ENCODE data around the gene MLXIPL. TPM values are rescaled to one million over a fixed set of nuclear protein-coding genes. Genes with fewer than 3 reads are reported as not detected.

MLXIPL gene
- total RNA-seq, 3 donors from 2014 or later = 10.4 to 109 (median 21.3) TPM

DNA sequence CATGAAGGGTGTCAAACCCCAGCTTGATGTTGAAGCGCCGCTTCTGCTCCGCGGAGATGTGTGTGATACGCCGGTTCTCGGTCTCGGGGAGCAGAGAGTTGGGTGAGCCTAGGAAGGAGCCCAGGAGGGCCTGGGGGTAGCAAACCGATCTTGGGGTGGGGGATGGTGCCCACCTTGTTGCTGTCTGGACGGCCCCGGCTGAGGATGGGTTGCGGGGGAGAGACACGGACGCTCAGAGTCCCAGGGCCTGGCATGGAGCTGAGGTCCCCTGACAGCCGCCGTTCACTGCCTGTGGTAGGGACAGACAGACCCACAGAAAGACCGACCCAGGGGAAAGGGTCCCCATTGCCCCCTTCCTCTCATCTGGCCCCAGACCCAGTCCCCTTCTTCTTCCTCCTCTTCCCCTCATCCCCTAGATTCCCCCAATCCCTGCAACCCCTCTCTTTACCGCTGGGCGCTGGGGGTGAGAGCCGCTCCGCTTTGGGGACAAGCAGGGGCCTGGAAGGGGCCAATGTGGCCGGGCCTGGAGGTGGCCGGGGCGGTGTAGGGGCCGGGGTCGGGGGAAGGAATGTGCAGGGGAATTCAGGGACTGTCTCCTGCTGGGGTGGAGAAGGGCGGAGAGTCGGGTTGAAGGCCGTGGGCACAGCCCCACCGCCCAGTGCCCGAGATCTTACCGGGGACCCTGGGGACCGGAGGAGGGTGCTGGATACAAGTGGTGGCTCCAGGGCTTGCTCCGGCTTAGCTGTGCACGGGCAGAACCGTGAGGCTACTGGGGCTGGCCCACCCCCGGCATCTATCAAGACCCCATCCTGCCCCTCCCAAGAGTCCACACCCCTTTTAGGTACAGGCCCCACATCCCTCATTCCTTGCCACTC, 27.9 kb downstream of the MLXIPL start:
- Histone ChIP-seq H3K4me1 (no peaks in the 10 kb centered on the region), H3K36me3 (no peaks in the 10 kb centered on the region), H3K27ac (no peak overlapping the region), H3K9me3 (no peaks in the 10 kb centered on the region), H3K27me3 (peaks cover 0 to 11% of the 10 kb centered on the region in 2 donors), H3K4me3 (no peak overlapping the region)
- no peak for DNase-seq (ENCODE audit: low spot score in 2 of 2)
- no peak for TF ChIP-seq POLR2AphosphoS5 (IDR thresholded peaks at IDR 0.05)
- TF ChIP-seq POLR2A (IDR thresholded peaks at IDR 0.05) = no peak
- TF ChIP-seq, protein P1, sequence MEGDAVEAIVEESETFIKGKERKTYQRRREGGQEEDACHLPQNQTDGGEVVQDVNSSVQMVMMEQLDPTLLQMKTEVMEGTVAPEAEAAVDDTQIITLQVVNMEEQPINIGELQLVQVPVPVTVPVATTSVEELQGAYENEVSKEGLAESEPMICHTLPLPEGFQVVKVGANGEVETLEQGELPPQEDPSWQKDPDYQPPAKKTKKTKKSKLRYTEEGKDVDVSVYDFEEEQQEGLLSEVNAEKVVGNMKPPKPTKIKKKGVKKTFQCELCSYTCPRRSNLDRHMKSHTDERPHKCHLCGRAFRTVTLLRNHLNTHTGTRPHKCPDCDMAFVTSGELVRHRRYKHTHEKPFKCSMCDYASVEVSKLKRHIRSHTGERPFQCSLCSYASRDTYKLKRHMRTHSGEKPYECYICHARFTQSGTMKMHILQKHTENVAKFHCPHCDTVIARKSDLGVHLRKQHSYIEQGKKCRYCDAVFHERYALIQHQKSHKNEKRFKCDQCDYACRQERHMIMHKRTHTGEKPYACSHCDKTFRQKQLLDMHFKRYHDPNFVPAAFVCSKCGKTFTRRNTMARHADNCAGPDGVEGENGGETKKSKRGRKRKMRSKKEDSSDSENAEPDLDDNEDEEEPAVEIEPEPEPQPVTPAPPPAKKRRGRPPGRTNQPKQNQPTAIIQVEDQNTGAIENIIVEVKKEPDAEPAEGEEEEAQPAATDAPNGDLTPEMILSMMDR (IDR thresholded peaks at IDR 0.05) = no peak
- intact Hi-C loops (cut with DNase I; ENCODE audit: low total_unique reads) = no loop called here

GRCh38 chr7:73595358-73595757, 29.0 kb downstream of the MLXIPL start:
- Histone ChIP-seq H3K36me3 (no peaks in the 10 kb centered on the region), H3K9me3 (no peaks in the 10 kb centered on the region), H3K27ac (no peak overlapping the region), H3K27me3 (peaks cover 0 to 11% of the 10 kb centered on the region in 2 donors), H3K4me3 (no peak overlapping the region), H3K4me1 (no peaks in the 10 kb centered on the region)
- TF ChIP-seq, protein P1 (IDR thresholded peaks at IDR 0.05) = no peak
- no peak for TF ChIP-seq POLR2AphosphoS5 (IDR thresholded peaks at IDR 0.05)
- TF ChIP-seq POLR2A (IDR thresholded peaks at IDR 0.05) = no peak
- intact Hi-C loops (cut with DNase I; ENCODE audit: low total_unique reads) = no loop called here
- no peak for DNase-seq (ENCODE audit: low spot score in 2 of 2)

GRCh38 chr7:73593207-73594045, 30.9 kb downstream of the MLXIPL start:
- DNase-seq (ENCODE audit: low spot score in 2 of 2) = no peak
- TF ChIP-seq, protein P1 (IDR thresholded peaks at IDR 0.05) = no peak
- TF ChIP-seq POLR2A (IDR thresholded peaks at IDR 0.05) = no peak
- TF ChIP-seq POLR2AphosphoS5 (IDR thresholded peaks at IDR 0.05) = no peak
- intact Hi-C loops (cut with DNase I; ENCODE audit: low total_unique reads) = no loop called here
- no peaks in the 10 kb centered on the region for H3K9me3 ChIP-seq
- peaks cover 0 to 11% of the 10 kb centered on the region in 2 donors for H3K27me3 ChIP-seq
- no peaks in the 10 kb centered on the region for H3K36me3 ChIP-seq
- H3K4me3 ChIP-seq = no peak overlapping the region
- no peak overlapping the region for H3K27ac ChIP-seq
- H3K4me1 ChIP-seq = no peaks in the 10 kb centered on the region

GRCh38 chr7:73586911-73587310, 37.4 kb downstream of the MLXIPL start:
- no peaks in the 10 kb centered on the region for H3K36me3 ChIP-seq
- DNase-seq (ENCODE audit: low spot score in 2 of 2) = no peak
- H3K9me3 ChIP-seq = no peaks in the 10 kb centered on the region
- no peak overlapping the region for H3K4me3 ChIP-seq
- intact Hi-C loops (cut with DNase I; ENCODE audit: low total_unique reads) = no loop called here
- H3K27me3 ChIP-seq = no peaks in the 10 kb centered on the region
- peak overlapping the region; percentile 52 to 79 for H3K27ac ChIP-seq
- H3K4me1 ChIP-seq = no peaks in the 10 kb centered on the region
- TF ChIP-seq POLR2A (IDR thresholded peaks at IDR 0.05) (no peak), POLR2AphosphoS5 (IDR thresholded peaks at IDR 0.05) (no peak)
- TF ChIP-seq, protein P1 (IDR thresholded peaks at IDR 0.05) = no peak

DNA sequence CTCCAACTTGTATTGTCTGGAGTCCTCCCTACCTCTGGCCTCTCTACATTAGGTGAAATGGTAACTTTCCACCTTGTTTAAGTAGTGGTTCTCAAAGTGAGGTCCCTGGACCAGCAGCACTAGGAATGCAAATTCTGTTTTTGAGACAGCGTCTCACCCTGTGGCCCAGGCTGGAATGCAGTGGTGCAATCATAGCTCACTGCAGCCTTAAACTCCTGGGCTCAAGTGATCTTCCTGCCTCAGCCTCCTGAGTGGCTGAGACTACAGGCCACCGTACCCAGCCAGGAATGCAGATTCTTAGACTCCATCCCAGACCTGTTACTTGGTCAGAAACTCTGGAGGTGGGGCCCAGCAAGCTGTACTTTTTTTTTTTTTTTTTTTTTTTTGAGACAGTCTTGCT, 39.1 kb downstream of the MLXIPL start:
- Histone ChIP-seq H3K4me1 (no peaks in the 10 kb centered on the region), H3K27me3 (no peaks in the 10 kb centered on the region), H3K9me3 (no peaks in the 10 kb centered on the region), H3K36me3 (no peaks in the 10 kb centered on the region), H3K27ac (no peak overlapping the region), H3K4me3 (no peak overlapping the region)
- no peak for DNase-seq (ENCODE audit: low spot score in 2 of 2)
- intact Hi-C loops (cut with DNase I; ENCODE audit: low total_unique reads) = no loop called here
- TF ChIP-seq, protein P1 (IDR thresholded peaks at IDR 0.05) = no peak
- TF ChIP-seq POLR2A (IDR thresholded peaks at IDR 0.05) (no peak), POLR2AphosphoS5 (IDR thresholded peaks at IDR 0.05) (no peak)

Measured in breast epithelium (tissue), 4 donors.